Left ventricle myocardium inferior (tissue), 1 donor: ENCODE results near the gene EIF4B. TPM values are rescaled to one million over a fixed set of nuclear protein-coding genes. Genes with fewer than 3 reads are reported as not detected.
"Not testable (repeated sequence)": the region's sequence is repeated elsewhere in the genome, so short reads cannot be mapped to it uniquely, and the experiment has no call there.

Experiments used
- DNase-seq: peaks from one replicate; pipeline ENCODE4 v3.0.0-alpha.2; 2020
- H3K27ac ChIP-seq: fragments of 200-600 bp; replicated peaks from 2 replicates; pipeline ENCODE4 v1.8.0; 2021
- H3K27me3 ChIP-seq: fragments of 200-600 bp; 2 replicates; pipeline ENCODE4 v1.8.0; 2021; ENCODE audit warnings: low read depth
- H3K36me3 ChIP-seq: fragments of 200-600 bp; 2 replicates; pipeline ENCODE4 v1.8.0; 2021
- H3K4me1 ChIP-seq: fragments of 200-600 bp; 2 replicates; pipeline ENCODE4 v1.8.0; 2021
- H3K4me3 ChIP-seq: fragments of 200-600 bp; 2 replicates; pipeline ENCODE4 v1.8.0; 2021; ENCODE audit warnings: mild to moderate bottlenecking, moderate library complexity
- H3K9me3 ChIP-seq: fragments of 200-600 bp; replicated peaks from 2 replicates; pipeline ENCODE4 v1.8.0; 2021
- CTCF ChIP-seq: fragments of 200-600 bp; IDR thresholded peaks from 2 replicates; pipeline ENCODE4 v1.8.0; 2021; ENCODE audit warnings: antibody characterized with exemption, mild to moderate bottlenecking, borderline replicate concordance
- intact Hi-C: fragments of 100-400 bp; cut with micrococcal nuclease; formaldehyde crosslinking; loops from one replicate; pipeline ENCODE4 v1.11.0; 2022
- total RNA-seq: library from RNA; stranded (reverse); fragmentation: NEBNext Ultra II Directional; extraction: Animal tissue kit (Norgen Biotek cat#: 25700); gene quantifications from one replicate; pipeline ENCODE4 v1.2.1, GENCODE V29; 2021
- donor health status: DM: no; HTN: yes; CAD: no; lungs with severe emphysema.

The EIF4B gene
- total RNA-seq, 1 donor from 2014 or later: 390 TPM

- TF ChIP-seq CTCF: no peak
Observed at GRCh38 chr12:52990206-52990605, 16.1 kb upstream of the EIF4B start.

GRCh38 chr12:52992240-52992639, 14.0 kb upstream of the EIF4B start:
- DNase-seq, H3K4me1 ChIP-seq, H3K27ac ChIP-seq, H3K36me3 ChIP-seq, H3K9me3 ChIP-seq, intact Hi-C loops, H3K4me3 ChIP-seq, H3K27me3 ChIP-seq: not testable (repeated sequence)

More at GRCh38 chr12:52990206-52990605, 16.1 kb upstream of the EIF4B start:
- Histone ChIP-seq H3K9me3 (no peaks in the 10 kb centered on the region), H3K4me3 (no peak overlapping the region), H3K4me1 (no peaks in the 10 kb centered on the region), H3K27ac (no peak overlapping the region), H3K27me3 (peaks cover 2% of the 10 kb centered on the region), H3K36me3 (no peaks in the 10 kb centered on the region)
- DNase-seq: no peak
- intact Hi-C loops: no loop called here

GRCh38 chr12:52992699-52993557, 13.3 kb upstream of the EIF4B start:
- no peak for TF ChIP-seq CTCF
- intact Hi-C loops: no loop called here
- Histone ChIP-seq H3K4me1 (no peaks in the 10 kb centered on the region), H3K27ac (no peak overlapping the region), H3K36me3 (no peaks in the 10 kb centered on the region), H3K9me3 (no peaks in the 10 kb centered on the region), H3K27me3 (no peaks in the 10 kb centered on the region), H3K4me3 (no peak overlapping the region)
- DNase-seq: no peak

- Histone ChIP-seq H3K27me3 (no peaks in the 10 kb centered on the region), H3K4me3 (no peak overlapping the region), H3K4me1 (no peaks in the 10 kb centered on the region), H3K27ac (no peak overlapping the region), H3K9me3 (no peaks in the 10 kb centered on the region), H3K36me3 (no peaks in the 10 kb centered on the region)
- intact Hi-C loops: no loop called here
- no peak for DNase-seq
- TF ChIP-seq CTCF: no peak
Observed at GRCh38 chr12:52993558-52993869, 12.7 kb upstream of the EIF4B start.

- TF ChIP-seq CTCF: no peak
- Histone ChIP-seq H3K36me3 (peaks cover 7% of the 10 kb centered on the region), H3K27me3 (peaks cover 16% of the 10 kb centered on the region), H3K4me1 (peaks cover 48% of the 10 kb centered on the region), H3K27ac (no peak overlapping the region), H3K4me3 (no peak overlapping the region), H3K9me3 (no peaks in the 10 kb centered on the region)
- DNase-seq: no peak
- intact Hi-C loops: no loop called here
Observed at GRCh38 chr12:53004178-53004577, 2.1 kb upstream of the EIF4B start.

- intact Hi-C loops: no loop called here
- no peak for DNase-seq
- Histone ChIP-seq H3K4me1 (peaks cover 52% of the 10 kb centered on the region), H3K9me3 (no peaks in the 10 kb centered on the region), H3K27me3 (peaks cover 15% of the 10 kb centered on the region), H3K36me3 (peaks cover 7% of the 10 kb centered on the region), H3K27ac (no peak overlapping the region), H3K4me3 (no peak overlapping the region)
- no peak for TF ChIP-seq CTCF
Observed at GRCh38 chr12:53004582-53004981, 1.7 kb upstream of the EIF4B start.
